ENCODE measurements around the gene IGLL1. TPM values are rescaled to one million over a fixed set of nuclear protein-coding genes. Genes with fewer than 3 reads are reported as not detected.
"Not testable (repeated sequence)": the region's sequence is repeated elsewhere in the genome, so short reads cannot be mapped to it uniquely, and the experiment has no call there.

The IGLL1 gene
- total RNA-seq, 2 experiments from 2014 or later: not detected

- Mint-ChIP-seq H3K9me3 (no peaks in the 10 kb centered on the region), H3K4me1 (ENCODE audit: low read depth) (no peaks in the 10 kb centered on the region), H3K27ac (no peak overlapping the region), H3K4me3 (no peak overlapping the region), H3K27me3 (ENCODE audit: low read depth) (no peaks in the 10 kb centered on the region), H3K36me3 (ENCODE audit: low read depth) (no peaks in the 10 kb centered on the region)
- intact Hi-C loops (cut with micrococcal nuclease): no loop called here
- CTCF ChIA-PET: no interaction called here
- no peak for DNase-seq
Measured at GRCh38 chr22:23606204-23607131, 26.4 kb upstream of the IGLL1 start.

GRCh38 chr22:23604939-23605712 lies 25.0 kb upstream of the IGLL1 start:
- H3K27ac Mint-ChIP-seq: no peak overlapping the region
- intact Hi-C loops (cut with micrococcal nuclease): no loop called here
- DNase-seq: no peak
- no peaks in the 10 kb centered on the region for H3K4me1 Mint-ChIP-seq (ENCODE audit: low read depth)
- H3K27me3 Mint-ChIP-seq (ENCODE audit: low read depth): no peaks in the 10 kb centered on the region
- H3K4me3 Mint-ChIP-seq: no peak overlapping the region
- no peaks in the 10 kb centered on the region for H3K9me3 Mint-ChIP-seq
- no peaks in the 10 kb centered on the region for H3K36me3 Mint-ChIP-seq (ENCODE audit: low read depth)
- CTCF ChIA-PET: interaction anchor here (0.6 to 1.8 kb wide), 3 partner anchors 14 to 199 kb away, joined by 3 to 4 read pairs (median 4); no protein-coding TSS in a partner anchor

- CTCF ChIA-PET: interaction anchor here (1.4 kb wide), 1 partner anchor 12 kb away, joined by 5 read pairs; no protein-coding TSS in a partner anchor
- Mint-ChIP-seq H3K36me3 (ENCODE audit: low read depth) (no peaks in the 10 kb centered on the region), H3K27me3 (ENCODE audit: low read depth) (no peaks in the 10 kb centered on the region), H3K9me3 (no peaks in the 10 kb centered on the region), H3K27ac (no peak overlapping the region), H3K4me3 (no peak overlapping the region), H3K4me1 (ENCODE audit: low read depth) (no peaks in the 10 kb centered on the region)
- intact Hi-C loops (cut with micrococcal nuclease): no loop called here
- no peak for DNase-seq
Measured at GRCh38 chr22:23603266-23603665, 23.2 kb upstream of the IGLL1 start.

GRCh38 chr22:23598805-23599518 lies 18.9 kb upstream of the IGLL1 start:
- CTCF ChIA-PET: no interaction called here
- no peak overlapping the region for H3K27ac Mint-ChIP-seq
- intact Hi-C loops (cut with micrococcal nuclease): no loop called here
- H3K36me3 Mint-ChIP-seq (ENCODE audit: low read depth): no peaks in the 10 kb centered on the region
- no peaks in the 10 kb centered on the region for H3K27me3 Mint-ChIP-seq (ENCODE audit: low read depth)
- H3K4me1 Mint-ChIP-seq (ENCODE audit: low read depth): no peaks in the 10 kb centered on the region
- H3K9me3 Mint-ChIP-seq: no peaks in the 10 kb centered on the region
- no peak for DNase-seq
- no peak overlapping the region for H3K4me3 Mint-ChIP-seq

GRCh38 chr22:23597576-23598268 lies 17.6 kb upstream of the IGLL1 start:
- H3K9me3 Mint-ChIP-seq; intact Hi-C loops (cut with micrococcal nuclease); DNase-seq; H3K4me1 Mint-ChIP-seq (ENCODE audit: low read depth); CTCF ChIA-PET; H3K4me3 Mint-ChIP-seq; H3K27me3 Mint-ChIP-seq (ENCODE audit: low read depth); H3K27ac Mint-ChIP-seq; H3K36me3 Mint-ChIP-seq (ENCODE audit: low read depth): not testable (repeated sequence)

- H3K9me3 Mint-ChIP-seq; H3K4me1 Mint-ChIP-seq (ENCODE audit: low read depth); H3K4me3 Mint-ChIP-seq; CTCF ChIA-PET; intact Hi-C loops (cut with micrococcal nuclease); H3K27me3 Mint-ChIP-seq (ENCODE audit: low read depth); DNase-seq; H3K36me3 Mint-ChIP-seq (ENCODE audit: low read depth); H3K27ac Mint-ChIP-seq: not testable (repeated sequence)
Measured at GRCh38 chr22:23595904-23596303, 15.8 kb upstream of the IGLL1 start.

- CTCF ChIA-PET: interaction anchor here (0.6 to 2.1 kb wide), 16 partner anchors 11 to 295 kb away, joined by 3 to 13 read pairs (median 4); partner anchors contain the start of gene DRICH1
- intact Hi-C loops (cut with micrococcal nuclease): loop anchor here (1.0 kb wide), 1 partner anchor 51 kb away; no protein-coding TSS in a partner anchor
- no peaks in the 10 kb centered on the region for H3K27me3 Mint-ChIP-seq (ENCODE audit: low read depth)
Measured at GRCh38 chr22:23591846-23592245, 11.8 kb upstream of the IGLL1 start.

GRCh38 chr22:23591201-23591791 lies 11.2 kb upstream of the IGLL1 start:
- peak; percentile 69 for DNase-seq
- Mint-ChIP-seq H3K36me3 (ENCODE audit: low read depth) (no peaks in the 10 kb centered on the region), H3K27me3 (ENCODE audit: low read depth) (no peaks in the 10 kb centered on the region), H3K27ac (no peak overlapping the region), H3K9me3 (no peaks in the 10 kb centered on the region), H3K4me3 (no peak overlapping the region), H3K4me1 (ENCODE audit: low read depth) (no peaks in the 10 kb centered on the region)
- CTCF ChIA-PET: interaction anchor here (0.6 to 2.1 kb wide), 17 partner anchors 11 to 296 kb away, joined by 3 to 13 read pairs (median 4); partner anchors contain the start of genes DRICH1 and IGLL1
- intact Hi-C loops (cut with micrococcal nuclease): loop anchor here (1.0 kb wide), 1 partner anchor 50 kb away; no protein-coding TSS in a partner anchor

More at GRCh38 chr22:23591846-23592245, 11.8 kb upstream of the IGLL1 start:
- no peak for DNase-seq
- no peak overlapping the region for H3K4me3 Mint-ChIP-seq
- H3K36me3 Mint-ChIP-seq (ENCODE audit: low read depth): no peaks in the 10 kb centered on the region
- no peaks in the 10 kb centered on the region for H3K4me1 Mint-ChIP-seq (ENCODE audit: low read depth)
- no peak overlapping the region for H3K27ac Mint-ChIP-seq
- H3K9me3 Mint-ChIP-seq: no peaks in the 10 kb centered on the region

GRCh38 chr22:23583836-23584235 lies 3.7 kb upstream of the IGLL1 start:
- no peak for DNase-seq
- intact Hi-C loops (cut with micrococcal nuclease): no loop called here
- Mint-ChIP-seq H3K27ac (no peak overlapping the region), H3K36me3 (ENCODE audit: low read depth) (no peaks in the 10 kb centered on the region), H3K4me3 (no peak overlapping the region), H3K9me3 (no peaks in the 10 kb centered on the region), H3K4me1 (ENCODE audit: low read depth) (no peaks in the 10 kb centered on the region), H3K27me3 (ENCODE audit: low read depth) (peaks cover 13% of the 10 kb centered on the region)
- CTCF ChIA-PET: no interaction called here

GRCh38 chr22:23583153-23583552 lies 3.1 kb upstream of the IGLL1 start:
- DNase-seq: no peak
- CTCF ChIA-PET: no interaction called here
- Mint-ChIP-seq H3K36me3 (ENCODE audit: low read depth) (no peaks in the 10 kb centered on the region), H3K4me3 (no peak overlapping the region), H3K27me3 (ENCODE audit: low read depth) (peaks cover 15% of the 10 kb centered on the region), H3K4me1 (ENCODE audit: low read depth) (no peaks in the 10 kb centered on the region), H3K9me3 (no peaks in the 10 kb centered on the region), H3K27ac (no peak overlapping the region)
- intact Hi-C loops (cut with micrococcal nuclease): no loop called here

GRCh38 chr22:23581260-23581650 lies 1.2 kb upstream of the IGLL1 start:
- Mint-ChIP-seq H3K9me3 (no peaks in the 10 kb centered on the region), H3K4me1 (ENCODE audit: low read depth) (no peaks in the 10 kb centered on the region), H3K27ac (no peak overlapping the region), H3K27me3 (ENCODE audit: low read depth) (peaks cover 25% of the 10 kb centered on the region), H3K36me3 (ENCODE audit: low read depth) (no peaks in the 10 kb centered on the region), H3K4me3 (no peak overlapping the region)
- CTCF ChIA-PET: interaction anchor here (1.2 kb wide), 1 partner anchor 10 kb away, joined by 3 read pairs; no protein-coding TSS in a partner anchor
- DNase-seq: no peak
- intact Hi-C loops (cut with micrococcal nuclease): no loop called here
